Stimulated activated naive CD4-positive, alpha-beta T cell treated with Interleukin-2 at 50 U/mL for 16 hours (primary cell): Measurements from ENCODE around the gene RGS6.

Experiments used
- DNase-seq: peaks from one replicate; lab custom pipeline; 2025; lab: John Stamatoyannopoulos, UW

Gene RGS6

DNA sequence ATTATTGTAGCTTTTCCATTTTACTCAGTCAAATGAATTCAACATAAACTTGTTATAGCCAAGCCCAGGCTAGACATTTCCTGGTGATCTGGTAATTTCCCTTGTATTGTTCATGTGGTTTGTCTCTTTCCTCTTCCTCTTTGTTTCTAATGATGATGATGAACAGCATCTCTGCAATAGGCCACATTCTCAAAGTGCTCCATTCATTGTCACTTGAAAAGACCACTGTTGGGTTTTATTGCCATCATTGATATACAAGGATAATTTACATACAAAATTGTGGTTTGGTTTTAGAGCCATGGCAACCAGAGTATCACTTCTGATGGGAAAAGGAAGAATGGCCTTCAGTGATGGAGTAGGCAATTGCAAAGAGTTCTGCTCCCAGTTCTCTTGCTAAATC, 379.3 kb downstream of the RGS6 start:
- no peak for DNase-seq

DNA sequence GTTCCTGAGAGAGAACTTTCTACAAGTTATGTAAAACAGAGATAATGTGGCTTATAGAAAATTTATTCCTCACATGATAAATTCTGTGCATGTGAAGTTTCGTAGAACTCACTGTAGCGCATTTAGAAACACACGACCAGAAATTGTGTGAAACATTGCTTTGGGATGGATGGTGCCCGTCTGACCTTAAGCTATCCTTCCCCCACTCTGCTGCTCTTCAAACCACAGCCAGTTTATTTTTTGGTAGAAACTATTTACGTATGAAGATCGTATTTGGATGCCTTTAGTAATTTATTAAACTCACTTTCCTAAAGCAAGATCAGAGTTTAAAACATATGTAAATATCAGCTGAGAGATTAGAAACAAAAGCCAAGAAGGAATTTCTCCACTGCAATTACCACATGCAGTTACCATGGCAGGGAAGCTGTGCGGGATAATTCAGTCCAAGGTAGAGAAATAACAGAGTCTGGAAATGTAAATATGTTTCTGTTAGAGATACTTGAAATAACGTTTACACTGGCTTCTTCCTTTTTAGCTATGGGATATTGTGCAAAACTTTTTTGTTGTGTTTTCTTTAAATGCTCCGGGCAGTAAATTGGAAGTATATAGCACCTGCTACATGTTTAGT, 382.7 kb downstream of the RGS6 start:
- DNase-seq = no peak

DNA sequence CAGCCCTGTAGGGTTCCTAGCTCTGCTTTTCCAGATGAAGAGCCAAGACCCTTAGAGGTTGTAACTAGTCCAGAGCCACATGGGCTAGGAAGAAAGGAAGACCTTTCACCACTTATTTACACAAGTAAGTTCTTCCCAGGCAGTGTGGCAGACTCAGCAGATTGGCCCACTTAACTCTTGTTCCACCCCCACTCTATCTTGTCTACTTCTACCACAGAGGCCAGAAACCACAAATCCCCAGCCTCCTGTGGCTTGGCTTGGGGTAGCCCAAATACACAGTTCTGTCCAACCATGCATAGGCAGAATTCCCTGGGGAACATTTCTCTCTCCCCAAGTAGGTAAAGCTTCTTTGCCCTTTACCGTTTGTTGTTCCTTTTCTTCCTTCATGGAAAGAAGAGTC, 383.5 kb downstream of the RGS6 start:
- no peak for DNase-seq

DNA sequence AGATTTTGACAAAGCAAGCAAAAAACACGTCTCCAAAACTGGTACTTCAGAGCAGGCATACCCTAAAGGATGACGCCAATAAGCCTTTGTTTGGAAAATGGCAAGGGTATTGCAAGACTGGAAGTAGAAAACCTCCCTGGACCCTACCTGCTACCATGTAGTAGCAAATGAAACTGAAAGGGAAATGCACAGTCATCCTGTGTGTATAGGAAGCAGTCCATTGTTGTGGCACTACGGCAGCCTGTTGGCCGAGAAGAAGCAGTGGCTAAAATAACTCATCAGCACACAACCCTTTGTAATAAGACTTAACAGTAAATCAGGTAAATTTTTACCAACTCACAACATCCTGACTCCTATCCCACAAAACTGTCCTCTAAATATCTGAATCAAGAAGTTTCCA, 386.4 kb downstream of the RGS6 start:
- no peak for DNase-seq

DNA sequence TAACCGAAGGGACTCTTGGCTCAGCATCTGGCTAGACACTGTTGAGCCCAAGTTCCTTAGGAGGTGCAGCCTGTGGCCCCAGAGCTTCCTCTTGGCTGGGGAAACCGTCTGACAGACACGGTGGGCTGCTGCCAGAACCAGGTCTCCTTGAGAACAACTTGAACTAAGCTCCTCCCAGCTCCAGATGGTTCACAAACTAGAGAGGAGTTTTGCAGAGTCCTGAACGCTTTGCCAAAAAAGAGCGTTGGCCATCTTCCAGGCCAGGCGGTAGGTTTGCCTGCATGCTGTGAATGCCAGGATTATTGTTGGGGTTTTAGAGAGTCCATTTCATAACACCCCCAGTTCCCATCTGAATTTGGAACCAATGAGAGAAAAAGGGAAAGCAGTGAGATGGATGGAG, 399.8 kb downstream of the RGS6 start:
- no peak for DNase-seq

DNA sequence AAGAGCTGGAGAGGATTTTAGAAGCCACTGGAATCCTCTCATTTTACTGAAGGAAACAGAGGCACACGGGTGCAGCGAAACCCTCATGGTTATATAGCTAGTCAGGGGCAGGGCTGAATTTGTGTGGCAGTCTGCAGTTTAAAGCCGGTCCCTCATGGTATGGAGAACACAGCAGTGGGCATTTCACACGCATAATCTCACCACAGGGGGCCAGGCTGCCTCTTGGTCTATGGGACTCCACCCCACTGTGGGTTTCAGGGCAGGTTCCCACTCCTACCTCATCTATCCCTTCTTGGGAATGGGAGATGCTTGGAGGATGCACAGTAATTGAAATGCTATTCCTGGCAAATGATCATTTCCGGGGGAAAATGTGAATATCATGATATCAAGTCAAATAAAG, 400.6 kb downstream of the RGS6 start:
- no peak for DNase-seq

DNA sequence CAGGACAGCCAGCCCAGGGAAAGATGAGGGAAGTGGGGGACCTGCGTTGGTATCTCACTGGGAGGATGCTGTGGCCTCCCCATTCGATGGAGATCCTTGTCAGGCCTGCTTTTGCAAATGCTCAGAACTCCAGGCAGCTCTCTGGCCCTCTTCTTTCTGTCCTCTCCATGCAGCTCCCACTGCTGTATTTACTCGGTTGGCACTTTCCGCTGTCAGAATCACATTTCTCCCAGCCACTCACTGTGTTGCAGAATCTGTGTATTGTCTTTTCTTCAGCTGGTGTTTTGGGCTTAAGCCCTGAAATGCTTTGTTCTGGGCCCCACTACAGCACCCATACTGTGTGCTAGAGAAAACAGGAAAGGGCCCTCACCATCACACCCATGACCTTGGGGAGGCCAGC, 401.1 kb downstream of the RGS6 start:
- no peak for DNase-seq

DNA sequence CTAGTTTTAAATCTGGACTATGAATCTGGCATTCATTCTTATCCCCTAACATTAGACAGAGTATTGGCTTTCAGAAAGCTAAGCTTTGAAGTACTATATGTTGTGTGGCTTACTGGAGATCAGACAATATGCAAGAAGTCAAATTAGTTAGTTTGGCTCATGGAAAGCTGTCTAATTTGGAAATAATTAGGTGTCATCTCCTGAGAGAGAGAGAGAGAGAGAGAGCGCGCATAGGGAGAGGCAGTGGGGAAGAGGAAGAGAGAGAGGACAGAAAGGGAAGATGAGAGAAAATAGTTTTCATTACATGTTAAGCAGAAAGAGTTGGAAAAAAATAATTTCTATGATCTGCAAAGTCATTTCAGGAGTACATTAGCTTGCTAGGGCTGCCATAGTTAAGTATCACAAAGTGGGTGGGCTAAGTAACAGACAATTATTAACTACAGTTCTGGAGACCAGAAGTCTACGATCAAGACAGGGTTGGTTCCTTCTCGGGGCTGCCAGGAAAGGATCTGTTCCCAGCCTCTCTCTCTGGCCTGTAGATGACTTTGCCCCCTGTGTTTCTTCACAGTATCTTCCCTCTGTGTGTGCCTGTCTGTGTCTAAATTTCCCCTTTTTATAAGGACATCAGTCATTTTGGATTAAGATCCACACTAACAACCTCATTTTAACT, 404.2 kb downstream of the RGS6 start:
- DNase-seq = no peak

DNA sequence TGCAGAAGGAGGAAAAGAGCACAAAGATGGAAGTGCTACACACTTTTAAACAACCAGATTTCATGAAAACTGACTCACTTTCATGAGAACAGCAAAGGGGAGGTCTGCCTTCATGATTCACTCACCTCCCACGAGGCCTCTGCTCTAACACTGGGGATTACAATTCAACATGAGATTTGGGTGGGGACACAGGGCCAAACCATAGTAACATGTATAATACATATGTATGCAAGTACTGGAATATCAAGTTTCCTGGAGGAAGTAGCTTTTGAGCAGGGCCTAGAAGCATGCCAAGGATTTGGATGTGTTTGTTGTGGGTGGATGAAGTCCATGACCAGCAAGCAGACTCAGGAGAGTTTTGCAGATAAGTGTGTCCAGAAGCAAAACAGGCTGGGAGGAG, 409.0 kb downstream of the RGS6 start:
- DNase-seq = no peak

DNA sequence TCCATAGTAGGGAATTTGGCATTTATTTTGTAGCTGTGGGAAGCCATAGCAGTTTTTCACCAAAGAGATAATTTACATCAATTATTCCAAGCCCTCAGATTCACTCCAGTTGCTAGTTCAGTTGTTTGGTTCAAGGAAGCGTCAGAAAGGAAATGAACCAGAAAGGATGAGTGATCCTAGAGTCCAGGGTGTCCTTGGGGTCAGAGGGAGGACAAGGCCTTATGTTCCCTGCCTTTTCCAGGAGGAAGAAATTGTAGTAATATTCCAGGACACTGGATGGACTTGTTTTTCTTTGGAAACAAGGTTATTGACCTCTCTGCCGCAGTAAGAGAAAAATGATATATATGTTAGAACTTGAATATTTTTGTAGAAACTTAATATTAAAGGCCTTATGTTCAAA, 409.5 kb downstream of the RGS6 start:
- no peak for DNase-seq

DNA sequence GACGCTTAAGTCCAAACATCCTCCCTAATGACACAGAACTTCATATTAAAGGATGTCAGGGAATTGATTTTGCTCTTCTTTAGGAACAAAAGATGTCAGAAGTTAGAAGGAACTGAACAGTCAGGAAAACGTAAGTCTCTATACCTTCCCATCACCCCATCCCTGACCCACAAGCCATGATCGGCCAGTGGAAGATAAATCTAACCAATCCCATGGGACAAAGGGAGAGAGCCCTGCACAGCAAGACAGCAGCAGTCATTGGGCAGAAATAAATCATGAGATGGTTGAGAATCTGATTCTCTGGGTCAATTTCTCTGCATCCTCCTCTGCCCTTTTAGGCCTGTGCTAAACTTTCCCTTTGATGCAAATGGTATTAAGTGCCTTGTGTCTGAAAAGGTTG, 414.9 kb downstream of the RGS6 start:
- no peak for DNase-seq

DNA sequence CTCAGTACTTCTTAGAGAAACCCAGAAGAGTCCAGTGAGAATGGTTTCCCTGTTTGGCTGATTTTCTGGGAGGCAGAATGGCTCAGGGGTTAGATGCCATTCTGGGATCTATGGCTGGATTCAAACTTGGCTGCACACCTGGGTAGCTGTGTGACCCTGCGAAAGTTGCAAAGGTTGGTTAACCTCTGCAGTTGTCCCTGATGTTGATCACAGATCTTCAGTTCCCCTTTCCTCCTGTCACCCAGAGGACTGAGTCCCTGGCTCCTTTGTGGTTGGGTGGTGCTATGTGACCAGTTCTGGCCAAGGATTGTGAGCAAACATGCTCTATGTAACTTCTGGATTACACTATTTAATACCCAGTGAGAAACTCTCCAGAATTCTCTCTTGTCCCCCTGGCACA, 418.0 kb downstream of the RGS6 start:
- no peak for DNase-seq

DNA sequence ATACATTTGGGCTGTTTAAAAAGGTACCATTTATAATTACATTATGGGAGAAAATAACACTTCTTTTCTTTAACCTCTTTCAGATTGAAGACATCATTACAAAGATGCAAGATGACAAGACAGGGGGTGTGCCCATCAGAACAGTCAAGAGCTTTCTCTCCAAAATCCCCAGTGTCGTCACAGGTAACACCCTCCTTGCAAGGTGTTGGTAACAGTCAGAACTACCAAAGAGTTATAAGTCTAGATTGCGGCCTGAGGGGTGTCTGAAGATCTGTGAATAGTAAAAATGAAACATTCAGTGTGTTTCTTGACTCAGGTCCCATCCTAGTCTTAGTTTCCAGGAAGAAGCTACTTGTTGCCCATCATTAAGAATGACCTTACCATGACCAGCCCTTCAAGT, 419.8 kb downstream of the RGS6 start:
- no peak for DNase-seq

DNA sequence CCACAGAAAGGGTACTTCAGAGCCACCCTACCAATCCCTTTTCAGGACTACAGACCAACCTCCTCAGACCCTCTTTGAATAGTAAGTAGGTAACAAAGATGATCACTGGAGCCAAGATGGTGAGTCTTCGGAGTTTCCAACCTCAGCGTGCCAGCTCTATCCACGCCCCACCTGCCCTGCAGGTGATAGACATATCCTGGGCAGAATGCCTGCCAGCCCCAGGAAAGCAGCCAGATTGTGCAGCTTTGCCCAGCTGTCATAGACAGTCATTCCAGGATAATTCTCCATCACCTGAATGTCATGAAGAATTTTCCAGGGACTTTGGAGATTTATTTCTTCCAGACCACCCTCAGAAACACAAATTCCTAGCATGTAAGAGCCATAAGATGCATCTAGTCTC, 434.4 kb downstream of the RGS6 start:
- DNase-seq = no peak

DNA sequence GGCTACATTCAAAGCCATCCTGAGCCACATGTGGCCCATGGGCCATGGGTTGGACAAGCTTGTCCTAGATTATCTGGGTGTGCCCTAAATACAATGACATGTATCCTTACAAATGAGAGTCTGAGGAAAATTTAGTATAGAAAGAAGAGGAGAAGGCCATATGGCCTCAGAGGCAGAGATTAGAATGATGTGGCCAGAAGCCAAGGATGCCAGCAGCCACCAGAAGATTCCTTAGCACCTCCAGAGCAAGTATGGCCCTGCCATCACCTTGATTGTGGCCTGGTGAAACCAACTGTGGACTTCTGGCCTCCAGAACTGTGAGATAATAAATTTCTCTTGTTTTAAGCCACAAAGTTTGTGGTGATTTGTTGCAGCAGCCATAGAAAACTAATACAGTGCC, 436.9 kb downstream of the RGS6 start:
- no peak for DNase-seq

DNA sequence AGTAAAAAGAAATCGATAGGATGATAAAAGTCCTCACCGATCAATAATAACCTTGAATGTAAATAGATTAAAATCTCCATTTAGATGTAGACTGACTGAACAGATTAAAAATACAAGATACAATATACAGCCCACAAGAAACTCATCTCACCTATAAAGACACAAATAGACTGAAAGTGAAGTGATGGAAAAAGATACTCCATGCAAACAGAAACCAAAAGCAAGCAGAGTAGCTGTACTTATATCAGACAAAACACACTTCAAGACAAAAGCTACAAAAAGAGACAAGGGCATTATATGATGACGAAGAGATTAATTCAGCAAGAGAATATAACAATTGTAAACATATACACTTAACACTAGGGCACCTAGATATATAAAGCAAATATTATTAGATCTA, 444.8 kb downstream of the RGS6 start:
- no peak for DNase-seq

DNA sequence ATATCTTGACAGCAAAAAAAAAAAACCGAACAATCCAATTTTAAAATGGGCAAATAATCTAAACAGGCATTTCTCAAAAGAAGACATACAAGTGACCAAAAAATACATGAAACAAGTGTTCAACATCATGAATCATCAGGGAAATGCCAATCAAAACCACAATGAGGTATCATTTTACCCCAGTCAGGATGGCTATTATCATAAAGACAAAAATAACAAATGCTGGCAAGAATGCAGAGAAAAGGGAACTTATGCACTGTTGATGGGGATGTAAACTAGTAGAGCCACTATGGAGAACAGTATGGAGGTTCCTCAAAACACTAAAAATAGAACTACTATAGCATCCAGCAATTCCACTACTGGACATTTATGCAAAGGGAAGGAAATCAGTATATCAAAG, 448.2 kb downstream of the RGS6 start:
- no peak for DNase-seq

DNA sequence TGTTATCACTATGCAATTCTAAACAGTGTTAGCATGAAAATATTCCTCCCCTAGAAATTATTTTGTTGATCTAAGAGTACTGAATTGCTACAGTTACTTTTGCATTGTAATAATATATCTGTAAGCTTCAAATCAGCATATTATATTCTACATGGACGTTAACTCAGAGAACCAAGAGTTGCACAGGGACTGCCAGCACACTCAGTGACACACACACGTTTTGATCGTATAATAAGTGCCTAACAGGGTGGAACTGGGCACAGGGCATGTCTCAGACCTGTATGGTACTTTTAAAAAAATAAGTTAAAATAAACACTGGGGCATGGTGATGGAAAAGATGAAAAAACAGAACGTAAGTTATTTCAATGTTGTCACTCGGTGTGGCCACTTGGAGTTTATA, 451.6 kb downstream of the RGS6 start:
- no peak for DNase-seq

DNA sequence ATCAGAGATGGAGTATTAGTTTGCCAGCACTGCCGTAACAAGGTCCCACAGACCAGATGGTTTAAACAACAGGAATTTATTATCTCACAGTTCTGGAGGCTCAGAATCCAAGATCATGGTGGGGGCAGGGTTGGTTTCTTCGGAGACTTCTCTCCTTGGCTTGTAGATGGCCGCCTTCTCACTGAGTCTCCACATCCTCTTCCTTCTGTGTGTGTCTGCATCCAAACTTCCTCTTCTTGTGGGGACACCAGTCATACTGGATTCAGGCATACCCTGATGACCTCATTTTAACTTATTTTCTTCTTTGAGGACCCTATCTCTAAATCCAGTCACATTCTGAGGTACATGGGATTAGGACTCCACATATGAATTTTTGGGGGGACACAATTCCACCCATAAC, 455.5 kb downstream of the RGS6 start:
- no peak for DNase-seq

DNA sequence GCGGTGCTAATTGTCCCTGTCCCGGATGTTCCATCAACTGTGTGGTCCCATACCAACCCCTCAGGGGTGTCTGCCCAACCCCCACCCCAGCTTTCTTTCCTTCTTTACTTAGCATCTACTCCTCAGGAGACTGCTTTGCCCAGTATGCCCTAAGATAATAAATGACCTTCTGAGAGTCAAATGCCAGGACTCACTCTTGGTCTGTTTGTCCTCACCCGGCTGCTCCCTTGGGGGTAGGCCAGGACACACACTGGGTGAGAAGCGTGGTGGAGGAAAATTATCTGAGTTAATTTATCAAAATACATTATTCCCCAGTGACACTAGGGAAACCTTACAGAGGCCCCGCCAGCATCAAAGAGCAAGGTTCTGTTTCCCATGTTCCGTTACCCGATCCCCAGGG, 457.0 kb downstream of the RGS6 start:
- DNase-seq = no peak

DNA sequence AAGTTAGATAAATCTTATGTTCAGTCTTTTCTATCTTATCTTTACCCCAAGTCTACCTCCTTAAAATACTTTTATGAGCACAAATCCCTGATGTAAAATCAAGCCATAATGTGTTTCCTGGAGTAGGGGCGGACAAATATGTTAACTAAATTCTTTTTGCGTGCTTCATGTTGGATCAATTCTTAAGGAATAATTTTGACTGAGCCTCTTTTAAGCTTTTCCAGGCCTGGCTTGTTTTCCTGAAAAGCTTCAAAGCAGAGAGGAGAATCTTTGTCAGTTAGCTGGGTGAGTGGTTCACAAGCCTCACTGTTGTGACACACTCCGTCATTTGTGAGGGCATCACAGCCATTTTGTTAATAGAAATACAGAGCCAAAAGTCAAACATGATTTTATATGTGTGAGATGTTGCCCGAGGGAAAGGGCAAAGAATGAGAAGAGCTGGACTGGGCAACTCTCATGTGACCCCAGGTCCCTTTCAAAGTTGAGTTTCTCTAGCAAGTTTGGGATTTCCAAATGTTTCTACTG, 468.9 kb downstream of the RGS6 start:
- DNase-seq = no peak

DNA sequence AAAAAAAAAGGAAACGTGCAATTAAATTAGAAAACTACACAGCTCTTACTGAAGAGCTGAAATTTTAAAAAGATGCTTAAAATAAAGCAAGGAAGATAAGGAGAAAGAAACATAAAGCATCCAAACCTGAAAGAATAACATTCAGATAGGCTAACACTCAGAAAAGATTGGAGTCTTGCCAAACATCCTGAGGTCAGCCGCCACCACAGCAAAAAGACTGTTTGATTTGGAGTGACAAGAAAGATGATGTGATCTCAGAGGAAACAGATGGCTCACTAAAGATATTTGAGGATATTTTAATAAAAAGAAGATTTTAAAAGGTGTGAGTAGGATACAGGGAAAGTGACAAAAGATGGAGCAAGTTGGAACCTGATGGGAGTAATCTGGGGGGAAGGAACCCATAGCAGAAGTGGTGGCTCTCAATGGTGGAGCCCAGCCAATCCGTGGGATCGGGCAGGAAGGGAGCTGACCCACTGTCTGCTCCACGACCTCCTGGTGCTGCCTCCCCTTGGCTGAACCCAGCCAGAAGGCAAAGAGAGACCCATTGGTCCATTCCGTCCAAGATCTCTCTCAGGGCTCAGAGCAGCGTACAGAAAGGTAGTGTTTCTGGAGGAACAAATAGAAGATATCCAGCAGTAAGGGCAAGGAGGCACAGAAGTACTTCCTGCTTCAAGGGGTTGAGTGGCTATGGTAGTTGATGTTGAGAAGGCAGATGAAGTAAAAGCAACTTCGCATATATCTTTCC, 469.6 kb downstream of the RGS6 start:
- no peak for DNase-seq

DNA sequence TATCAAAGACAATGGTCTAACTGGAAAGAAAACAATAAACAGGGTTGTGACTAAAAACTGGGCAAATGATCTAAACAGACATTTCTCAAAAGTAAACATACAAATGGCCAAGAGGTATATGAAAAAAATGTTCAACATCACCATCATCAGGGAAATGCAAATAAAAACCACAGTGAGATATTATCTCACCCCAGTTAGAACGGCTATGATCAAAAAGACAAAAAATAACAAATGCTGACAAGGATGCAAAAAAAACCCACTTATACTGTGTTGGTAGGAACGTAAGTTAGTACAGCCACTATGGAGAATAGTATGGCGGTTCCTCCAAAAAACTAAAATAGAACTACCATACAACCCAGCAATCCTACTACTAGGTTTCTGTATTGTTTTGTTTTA, 470.1 kb downstream of the RGS6 start:
- no peak for DNase-seq
